Stimulated activated CD4-positive, alpha-beta T cell treated with anti-CD3 and anti-CD28 coated beads, Interleukin-15, amount 100 ng/mL, for 48 hours (primary cell): ENCODE results near the gene UBA6.

Experiments used
- DNase-seq, 2 donors: peaks; one replicate each; pipeline ENCODE4 v3.0.0-alpha.2; 2020; ENCODE audit warnings: low read depth in 2 of 2

UBA6 gene

DNA sequence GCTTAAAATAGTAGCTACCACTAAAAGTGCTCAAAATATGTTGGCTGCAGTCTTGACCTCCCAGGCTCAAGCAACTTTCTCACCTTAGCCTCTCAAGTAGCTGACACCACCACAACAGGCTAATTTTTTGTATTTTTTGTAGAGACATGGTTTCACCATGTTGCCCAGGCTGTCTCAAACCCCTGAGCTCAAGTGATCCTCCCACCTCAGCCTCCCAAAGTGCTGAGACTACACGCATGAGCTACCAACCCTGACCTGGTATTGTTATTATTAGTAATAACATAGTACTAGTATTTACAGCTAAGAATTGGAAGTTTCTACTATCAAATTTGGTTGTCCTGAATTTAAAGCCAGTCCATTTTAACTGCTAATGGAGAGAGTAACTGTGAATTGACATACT, 124.4 kb downstream of the UBA6 start:
- DNase-seq, result no peak

DNA sequence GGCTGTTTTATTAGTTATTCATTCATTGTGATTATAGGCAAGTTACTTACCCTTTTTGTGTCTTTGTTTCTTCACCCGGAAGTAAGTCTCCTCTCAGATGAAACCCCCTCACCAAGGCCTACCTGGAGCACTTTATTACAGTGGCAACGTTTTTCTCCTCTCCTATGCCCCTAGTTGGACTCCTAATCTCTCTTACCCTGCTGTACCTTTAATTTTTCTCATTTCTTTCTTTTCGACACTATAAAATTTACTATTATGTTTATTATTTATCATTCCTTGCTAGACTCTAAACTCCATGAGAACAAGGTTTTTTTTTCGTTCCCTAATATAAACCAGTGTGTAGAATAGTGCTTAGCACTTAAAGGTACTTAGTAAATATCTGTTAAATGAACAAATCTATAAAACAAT, 124.9 kb downstream of the UBA6 start:
- no peak for DNase-seq

DNA sequence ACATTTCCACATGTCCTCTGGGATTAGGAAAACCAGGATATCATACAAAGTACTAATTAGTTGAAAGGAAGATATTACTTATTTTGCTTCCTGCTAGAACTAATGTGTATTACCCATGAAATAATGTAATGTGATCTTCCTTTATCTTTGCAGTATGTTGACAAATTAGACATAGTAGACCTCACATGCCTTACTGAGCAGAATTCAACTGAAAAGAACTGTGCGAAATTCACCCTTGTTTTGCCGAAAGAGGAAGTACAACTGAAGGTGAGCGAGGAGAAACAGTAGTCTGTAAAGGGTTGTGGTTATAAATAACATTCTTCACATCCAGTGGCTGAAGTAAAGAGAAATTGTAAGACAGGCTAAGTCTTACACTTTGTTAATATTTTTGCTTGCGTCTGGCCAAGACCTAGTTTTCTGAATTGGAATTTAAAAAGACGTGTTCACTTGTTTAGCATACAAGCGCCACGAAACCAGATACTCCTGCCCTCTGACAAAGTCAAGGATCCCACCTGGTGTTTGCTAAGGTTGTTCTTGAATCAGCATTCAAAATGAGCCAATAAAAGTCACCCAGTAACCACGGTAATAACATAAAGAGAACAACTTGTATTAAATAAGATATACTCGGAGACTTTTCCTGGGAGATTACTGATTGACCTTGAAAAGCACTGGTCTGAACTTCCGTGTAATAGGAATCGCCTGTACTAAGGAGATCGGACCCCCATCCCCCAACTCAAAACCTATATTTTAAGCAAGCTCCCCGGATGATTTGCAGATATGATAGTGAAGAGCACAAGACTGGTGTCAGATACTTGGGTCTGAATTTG, 125.5 kb downstream of the UBA6 start:
- DNase-seq, result no peak

DNA sequence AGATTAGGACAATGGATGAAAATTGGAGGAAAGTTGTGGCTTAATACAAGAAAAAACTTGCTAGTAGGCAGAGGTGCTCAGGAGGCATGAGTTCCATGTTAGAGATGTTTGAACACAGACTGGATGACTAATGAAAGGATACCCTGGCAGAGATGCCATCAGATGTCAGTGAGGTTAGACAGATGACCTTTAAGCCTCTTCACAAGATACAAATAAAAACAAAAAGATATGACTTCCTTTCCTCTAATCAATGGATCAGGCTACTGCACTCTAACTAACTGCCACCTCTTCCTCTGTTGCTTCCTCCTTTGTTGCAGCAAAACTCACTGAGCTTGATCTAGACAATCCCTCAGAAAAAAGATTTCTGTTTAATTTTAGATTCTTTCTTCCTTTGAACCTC, 127.8 kb downstream of the UBA6 start:
- DNase-seq, result no peak

DNA sequence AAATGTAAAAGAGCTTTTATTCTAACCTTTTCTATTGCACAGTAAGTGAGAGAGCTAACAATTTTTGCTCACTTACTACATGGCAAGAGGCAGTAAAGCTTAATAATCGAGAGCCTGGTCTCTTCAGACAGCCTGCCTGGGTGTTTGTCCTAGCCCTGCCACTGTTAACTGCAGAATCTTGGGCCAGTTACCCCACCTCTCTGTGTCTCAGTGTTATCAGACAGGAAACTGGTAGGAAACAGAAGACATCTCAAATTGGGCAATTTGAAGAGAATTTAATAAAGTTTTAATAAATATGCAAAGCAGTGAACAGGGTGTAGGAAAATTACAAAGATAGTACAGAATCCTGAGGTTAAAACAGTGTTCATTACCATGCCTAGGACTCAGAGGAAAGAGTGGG, 129.0 kb downstream of the UBA6 start:
- no peak for DNase-seq

DNA sequence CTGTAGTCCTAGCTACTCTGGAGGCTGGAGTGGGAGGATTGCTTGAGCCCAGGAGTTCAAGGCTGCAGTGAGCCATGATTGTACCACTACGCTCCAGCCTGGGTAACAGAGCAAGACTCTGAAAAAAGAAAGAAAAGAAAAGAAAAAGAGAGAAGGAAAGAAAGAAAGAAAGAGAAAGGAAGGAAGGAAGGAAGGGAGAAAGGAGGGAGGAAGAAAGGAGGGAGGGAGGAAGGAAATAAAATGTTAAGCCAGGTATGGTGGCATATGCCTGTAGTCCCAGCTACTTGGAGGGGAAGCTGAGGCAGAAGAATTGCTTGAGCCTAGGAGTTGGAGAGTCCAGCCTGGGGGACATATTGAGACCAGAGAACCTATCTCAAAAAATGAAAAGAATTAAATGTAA, 130.4 kb downstream of the UBA6 start:
- no peak for DNase-seq

DNA sequence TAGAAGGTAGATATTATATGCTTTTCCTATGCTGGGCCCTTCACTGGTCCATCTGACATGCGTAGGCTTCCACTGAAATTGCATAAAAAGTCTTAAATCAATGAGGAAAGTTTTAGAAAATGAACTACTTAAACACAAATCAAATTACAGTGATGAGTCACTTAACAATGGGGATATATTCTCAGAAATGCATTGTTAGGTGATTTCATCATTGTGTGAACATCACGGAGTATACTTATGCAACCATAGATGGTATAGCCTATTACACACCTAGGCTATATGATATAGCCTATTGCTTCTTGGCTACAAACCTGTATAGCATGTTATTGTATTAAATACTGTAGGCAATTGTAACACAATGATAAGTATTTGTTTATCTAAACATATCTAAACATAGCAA, 132.1 kb downstream of the UBA6 start:
- no peak for DNase-seq

- no peak for DNase-seq
These were observed 134.6 kb downstream of the UBA6 start for GRCh38 chr4:67566335-67566734.

DNA sequence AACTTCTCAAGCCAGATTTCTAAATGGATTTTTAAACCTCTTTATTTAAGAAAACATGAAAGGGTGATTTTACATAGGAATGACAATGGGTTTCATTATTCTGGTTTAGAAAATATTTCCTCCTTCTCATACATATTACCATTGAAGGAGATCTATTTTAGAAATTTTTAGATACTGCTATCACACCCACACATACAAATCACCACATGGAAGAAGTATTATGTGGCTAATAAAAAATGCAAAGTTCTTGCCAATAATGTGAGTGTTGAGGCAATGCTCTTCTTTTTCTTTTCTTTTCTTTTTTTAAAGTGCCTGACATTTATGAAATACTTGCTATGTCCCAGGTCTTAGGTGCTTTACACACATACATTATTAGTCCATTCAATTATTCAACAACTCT, 135.7 kb downstream of the UBA6 start:
- no peak for DNase-seq
